ENCODE measurements around the gene SLC39A13.

Gene SLC39A13

GRCh38 chr11:47431356-47432083 lies 23.1 kb downstream of the SLC39A13 start:
- DNase-seq (ENCODE audit: low spot score): no peak

- DNase-seq (ENCODE audit: low spot score): no peak
Measured at GRCh38 chr11:47433157-47433556, 24.8 kb downstream of the SLC39A13 start.

- no peak for DNase-seq (ENCODE audit: low spot score)
Measured at GRCh38 chr11:47434011-47434786, 25.8 kb downstream of the SLC39A13 start.

- no peak for DNase-seq (ENCODE audit: low spot score)
Measured at GRCh38 chr11:47435687-47436086, 27.3 kb downstream of the SLC39A13 start.

- DNase-seq (ENCODE audit: low spot score): no peak
Measured at GRCh38 chr11:47436726-47437125, 28.3 kb downstream of the SLC39A13 start.

- no peak for DNase-seq (ENCODE audit: low spot score)
Measured at GRCh38 chr11:47437218-47437745, 28.9 kb downstream of the SLC39A13 start.

GRCh38 chr11:47437746-47438418 lies 29.5 kb downstream of the SLC39A13 start:
- DNase-seq (ENCODE audit: low spot score): no peak

- DNase-seq (ENCODE audit: low spot score): no peak
Measured at GRCh38 chr11:47438721-47439120, 30.3 kb downstream of the SLC39A13 start.

- DNase-seq (ENCODE audit: low spot score): no peak
Measured at GRCh38 chr11:47440054-47440476, 31.7 kb downstream of the SLC39A13 start.

- DNase-seq (ENCODE audit: low spot score): no peak
Measured at GRCh38 chr11:47441421-47441820, 33.0 kb downstream of the SLC39A13 start.

- no peak for DNase-seq (ENCODE audit: low spot score)
Measured at GRCh38 chr11:47442514-47442913, 34.1 kb downstream of the SLC39A13 start.

GRCh38 chr11:47443028-47443700 lies 34.8 kb downstream of the SLC39A13 start:
- DNase-seq (ENCODE audit: low spot score): no peak

- DNase-seq (ENCODE audit: low spot score): no peak
Measured at GRCh38 chr11:47443817-47444216, 35.4 kb downstream of the SLC39A13 start.

- no peak for DNase-seq (ENCODE audit: low spot score)
Measured at GRCh38 chr11:47445840-47446239, 37.5 kb downstream of the SLC39A13 start.

- DNase-seq (ENCODE audit: low spot score): no peak
Measured at GRCh38 chr11:47446833-47447232, 38.4 kb downstream of the SLC39A13 start.

GRCh38 chr11:47447906-47448305 lies 39.5 kb downstream of the SLC39A13 start:
- no peak for DNase-seq (ENCODE audit: low spot score)

- no peak for DNase-seq (ENCODE audit: low spot score)
Measured at GRCh38 chr11:47448566-47449427, 40.4 kb downstream of the SLC39A13 start, which contains the start of gene RAPSN. RAPSN (minus strand) TSS chr11:47449136; CDS start chr11:47448964, 172 bp downstream.

GRCh38 chr11:47449541-47449940 lies 41.2 kb downstream of the SLC39A13 start:
- DNase-seq (ENCODE audit: low spot score): no peak

GRCh38 chr11:47451436-47451835 lies 43.0 kb downstream of the SLC39A13 start:
- no peak for DNase-seq (ENCODE audit: low spot score)

- DNase-seq (ENCODE audit: low spot score): no peak
Measured at GRCh38 chr11:47451990-47452389, 43.6 kb downstream of the SLC39A13 start.

- no peak for DNase-seq (ENCODE audit: low spot score)
Measured at GRCh38 chr11:47453365-47453764, 45.0 kb downstream of the SLC39A13 start.
